NT2/D1 (cell line): Measurements from ENCODE around the gene CREB3L2.

ENCODE experiments used
- DNase-seq: peaks from one replicate; pipeline ENCODE4 v3.0.0-alpha.2; 2011; ENCODE audit warnings: low read depth, low spot score
- H3K27me3 ChIP-seq: 2 replicates; pipeline ENCODE4 v1.6.0; 2011; ENCODE audit warnings: mild to moderate bottlenecking; ENCODE audit not compliant: insufficient read length, insufficient read depth
- H3K36me3 ChIP-seq: 2 replicates; pipeline ENCODE4 v1.6.1; 2011; ENCODE audit warnings: mild to moderate bottlenecking, low read length, mixed read lengths; ENCODE audit not compliant: insufficient read depth, insufficient read length
- H3K4me1 ChIP-seq: 2 replicates; pipeline ENCODE4 v1.5.1; 2011; ENCODE audit not compliant: insufficient read depth, insufficient read length
- H3K4me3 ChIP-seq: 2 replicates; pipeline ENCODE4 v1.5.1; 2011; ENCODE audit warnings: low read depth; ENCODE audit not compliant: insufficient read length
- H3K9ac ChIP-seq: 2 replicates; pipeline ENCODE4 v1.6.0; 2011; ENCODE audit warnings: low read depth; ENCODE audit not compliant: insufficient read length
- H3K9me3 ChIP-seq: 2 replicates; pipeline ENCODE4 v1.5.1; 2011; ENCODE audit warnings: mild to moderate bottlenecking, low read length; ENCODE audit not compliant: insufficient read depth
- SUZ12 ChIP-seq: IDR thresholded peaks from 2 replicates; pipeline ENCODE4 v1.6.1; 2011; ENCODE audit not compliant: insufficient read length, insufficient read depth; ENCODE audit errors: extremely low read depth
- YY1 ChIP-seq: IDR thresholded peaks from 2 replicates; pipeline ENCODE4 v1.6.1; 2011; ENCODE audit not compliant: insufficient read length, insufficient read depth
- ZNF274 ChIP-seq: IDR thresholded peaks from 2 replicates; pipeline ENCODE4 v1.6.1; 2011; ENCODE audit warnings: mild to moderate bottlenecking, low read depth, low read length

Gene CREB3L2

DNA sequence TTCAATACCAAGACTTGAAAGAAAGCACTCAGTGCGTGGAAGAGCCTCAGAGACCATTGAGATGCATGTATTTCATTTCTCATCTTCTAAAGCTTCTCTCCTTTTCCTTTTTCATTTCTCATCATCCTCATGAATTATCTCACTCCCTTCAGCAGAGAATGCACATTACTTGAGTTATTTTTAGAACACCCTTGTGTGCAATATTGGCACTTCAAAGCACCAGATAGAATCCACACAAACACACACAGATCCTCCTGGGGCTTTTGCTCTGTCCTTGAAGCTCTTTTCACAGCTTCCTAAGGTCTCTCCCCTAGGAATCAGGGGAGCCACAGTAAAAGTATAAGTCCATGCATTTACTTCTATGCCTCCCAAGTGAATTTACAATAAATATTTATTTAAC lies 173.4 kb downstream of the CREB3L2 start:
- Histone ChIP-seq H3K9ac (no peak overlapping the region), H3K4me3 (no peak overlapping the region), H3K27me3 (no peaks in the 10 kb centered on the region), H3K9me3 (peaks cover 17% of the 10 kb centered on the region), H3K36me3 (no peaks in the 10 kb centered on the region), H3K4me1 (no peaks in the 10 kb centered on the region)
- no peak for DNase-seq
- TF ChIP-seq ZNF274 (no peak), YY1 (no peak), SUZ12 (no peak)

DNA sequence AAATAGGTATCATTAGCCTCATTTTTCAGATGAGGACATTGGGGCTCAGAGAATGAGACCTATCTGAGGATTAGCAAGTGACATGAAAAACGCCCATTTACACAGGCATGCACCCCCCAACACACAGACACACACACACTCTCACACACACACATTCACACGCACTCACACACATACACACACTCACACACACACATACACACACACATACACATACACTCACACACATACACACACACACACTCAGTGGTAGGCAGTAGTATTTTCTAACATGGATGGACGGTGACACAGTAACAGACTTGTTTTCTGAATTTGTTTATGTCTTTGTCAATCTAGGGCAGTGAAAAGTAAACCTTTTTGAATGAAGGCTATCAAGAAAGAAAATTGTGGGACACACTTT lies 176.4 kb downstream of the CREB3L2 start:
- no peak for TF ChIP-seq SUZ12
- no peak for TF ChIP-seq ZNF274
- no peak for TF ChIP-seq YY1
- H3K4me3 ChIP-seq: no peak overlapping the region
- no peak for DNase-seq

More for the DNA sequence above, 176.4 kb downstream of the CREB3L2 start:
- no peaks in the 10 kb centered on the region for H3K27me3 ChIP-seq
- no peaks in the 10 kb centered on the region for H3K9me3 ChIP-seq
- H3K9ac ChIP-seq: no peak overlapping the region
- no peaks in the 10 kb centered on the region for H3K4me1 ChIP-seq
- no peaks in the 10 kb centered on the region for H3K36me3 ChIP-seq
